Measurements from ENCODE around the gene FUT7. TPM values are rescaled to one million over a fixed set of nuclear protein-coding genes. Genes with fewer than 3 reads are reported as not detected.

The FUT7 gene
- total RNA-seq, 1 experiment from 2014 or later = 0.12 TPM

- Mint-ChIP-seq H3K4me1 (ENCODE audit: insufficient read depth, unreplicated experiment) (peaks cover 13% of the 10 kb centered on the region), H3K36me3 (ENCODE audit: insufficient read depth, unreplicated experiment) (no peaks in the 10 kb centered on the region), H3K4me3 (ENCODE audit: unreplicated experiment) (no peak overlapping the region), H3K27me3 (ENCODE audit: insufficient read depth, unreplicated experiment) (no peaks in the 10 kb centered on the region), H3K9me3 (ENCODE audit: unreplicated experiment) (no peaks in the 10 kb centered on the region), H3K27ac (ENCODE audit: low read depth, unreplicated experiment) (no peak overlapping the region)
- ChIA-PET CTCF (interaction anchor here (0.6 to 3.4 kb wide), 4 partner anchors 9 to 332 kb away, joined by 3 to 18 read pairs (median 4); no protein-coding TSS in a partner anchor), POLR2A (no interaction called here)
- DNase-seq (ENCODE audit: unreplicated experiment) = no peak
- intact Hi-C loops (cut with micrococcal nuclease) = no loop called here
- TF ChIP-seq CTCF (IDR thresholded peaks at IDR 0.05; ENCODE audit: unreplicated experiment) = no peak
- no TSS peak for BruUV-seq (replicated peaks)
Observed at GRCh38 chr9:137057545-137057944, 25.7 kb upstream of the FUT7 start.

GRCh38 chr9:137056739-137057415 is 25.0 kb upstream of the FUT7 start:
- ChIA-PET POLR2A (interaction anchor here (2.2 to 2.5 kb wide), 2 partner anchors 10 to 29 kb away, joined by 11 to 14 read pairs; partner anchors contain the start of gene MAN1B1), CTCF (interaction anchor here (1.3 to 3.4 kb wide), 5 partner anchors 8 to 28 kb away, joined by 7 to 27 read pairs (median 18); partner anchors contain the start of gene NPDC1)
- Mint-ChIP-seq H3K36me3 (ENCODE audit: insufficient read depth, unreplicated experiment) (no peaks in the 10 kb centered on the region), H3K4me3 (ENCODE audit: unreplicated experiment) (no peak overlapping the region), H3K27me3 (ENCODE audit: insufficient read depth, unreplicated experiment) (no peaks in the 10 kb centered on the region), H3K9me3 (ENCODE audit: unreplicated experiment) (no peaks in the 10 kb centered on the region), H3K4me1 (ENCODE audit: insufficient read depth, unreplicated experiment) (peaks cover 7% of the 10 kb centered on the region), H3K27ac (ENCODE audit: low read depth, unreplicated experiment) (no peak overlapping the region)
- no peak for TF ChIP-seq CTCF (IDR thresholded peaks at IDR 0.05; ENCODE audit: unreplicated experiment)
- no peak for DNase-seq (ENCODE audit: unreplicated experiment)
- intact Hi-C loops (cut with micrococcal nuclease) = no loop called here
- BruUV-seq (replicated peaks) = no TSS peak

- BruUV-seq (replicated peaks) = no TSS peak
- peak; percentile 94 for DNase-seq (ENCODE audit: unreplicated experiment)
- no peak for TF ChIP-seq CTCF (IDR thresholded peaks at IDR 0.05; ENCODE audit: unreplicated experiment)
- no peaks in the 10 kb centered on the region for H3K36me3 Mint-ChIP-seq (ENCODE audit: insufficient read depth, unreplicated experiment)
- intact Hi-C loops (cut with micrococcal nuclease) = no loop called here
- peaks cover 7% of the 10 kb centered on the region for H3K4me1 Mint-ChIP-seq (ENCODE audit: insufficient read depth, unreplicated experiment)
- no peaks in the 10 kb centered on the region for H3K27me3 Mint-ChIP-seq (ENCODE audit: insufficient read depth, unreplicated experiment)
- H3K27ac Mint-ChIP-seq (ENCODE audit: low read depth, unreplicated experiment) = no peak overlapping the region
- H3K9me3 Mint-ChIP-seq (ENCODE audit: unreplicated experiment) = no peaks in the 10 kb centered on the region
- POLR2A ChIA-PET = interaction anchor here (0.5 to 2.5 kb wide), 7 partner anchors 9 to 1197 kb away, joined by 3 to 14 read pairs (median 4); partner anchors contain the start of genes MAN1B1, MRPL41 and TUBB4B
- CTCF ChIA-PET = interaction anchor here (0.7 to 2.1 kb wide), 6 partner anchors 9 to 26 kb away, joined by 4 to 27 read pairs (median 8); partner anchors contain the start of gene NPDC1
- peak overlapping the region; percentile 49 for H3K4me3 Mint-ChIP-seq (ENCODE audit: unreplicated experiment)
Observed at GRCh38 chr9:137055385-137056364, 23.8 kb upstream of the FUT7 start.
